Fibroblast of peridontal ligament (primary cell): ENCODE results near the gene GEMIN7.

Experiments
- DNase-seq: peaks from one replicate; pipeline ENCODE4 v3.0.0-alpha.2; 2010; ENCODE audit errors: extremely low read depth

The GEMIN7 gene

GRCh38 chr19:45128806-45129205, 49.7 kb downstream of the GEMIN7 start:
- no peak for DNase-seq

- no peak for DNase-seq
Measured at GRCh38 chr19:45130236-45130635, 51.2 kb downstream of the GEMIN7 start.

- no peak for DNase-seq
Measured at GRCh38 chr19:45130888-45131615, 52.0 kb downstream of the GEMIN7 start.

GRCh38 chr19:45133661-45134060, 54.6 kb downstream of the GEMIN7 start:
- DNase-seq: no peak

- DNase-seq: no peak
Measured at GRCh38 chr19:45135176-45135885, 56.3 kb downstream of the GEMIN7 start.

GRCh38 chr19:45136507-45137178, 57.6 kb downstream of the GEMIN7 start:
- no peak for DNase-seq

GRCh38 chr19:45137179-45137761, 58.2 kb downstream of the GEMIN7 start:
- DNase-seq: peak; percentile 21

- no peak for DNase-seq
Measured at GRCh38 chr19:45138303-45138751, 59.3 kb downstream of the GEMIN7 start.

- no peak for DNase-seq
Measured at GRCh38 chr19:45139286-45140143, 60.5 kb downstream of the GEMIN7 start.

GRCh38 chr19:45140144-45140503, 61.1 kb downstream of the GEMIN7 start:
- no peak for DNase-seq

- DNase-seq: no peak
Measured at GRCh38 chr19:45140533-45140932, 61.5 kb downstream of the GEMIN7 start.
